DMS153 (cell line): ENCODE results near the gene SHF.

Source experiments
- DNase-seq: peaks from one replicate; lab custom pipeline; 2025; lab: John Stamatoyannopoulos, UW

SHF gene

GRCh38 chr15:45199136-45199810 is 11.5 kb upstream of the SHF start:
- DNase-seq = no peak

- peak; percentile 85 for DNase-seq
Observed at GRCh38 chr15:45198337-45199135, 10.8 kb upstream of the SHF start.

GRCh38 chr15:45197512-45197911 is 9.7 kb upstream of the SHF start:
- DNase-seq = no peak

- DNase-seq = no peak
Observed at GRCh38 chr15:45187578-45187893, 230 bp downstream of the SHF start.

DNA sequence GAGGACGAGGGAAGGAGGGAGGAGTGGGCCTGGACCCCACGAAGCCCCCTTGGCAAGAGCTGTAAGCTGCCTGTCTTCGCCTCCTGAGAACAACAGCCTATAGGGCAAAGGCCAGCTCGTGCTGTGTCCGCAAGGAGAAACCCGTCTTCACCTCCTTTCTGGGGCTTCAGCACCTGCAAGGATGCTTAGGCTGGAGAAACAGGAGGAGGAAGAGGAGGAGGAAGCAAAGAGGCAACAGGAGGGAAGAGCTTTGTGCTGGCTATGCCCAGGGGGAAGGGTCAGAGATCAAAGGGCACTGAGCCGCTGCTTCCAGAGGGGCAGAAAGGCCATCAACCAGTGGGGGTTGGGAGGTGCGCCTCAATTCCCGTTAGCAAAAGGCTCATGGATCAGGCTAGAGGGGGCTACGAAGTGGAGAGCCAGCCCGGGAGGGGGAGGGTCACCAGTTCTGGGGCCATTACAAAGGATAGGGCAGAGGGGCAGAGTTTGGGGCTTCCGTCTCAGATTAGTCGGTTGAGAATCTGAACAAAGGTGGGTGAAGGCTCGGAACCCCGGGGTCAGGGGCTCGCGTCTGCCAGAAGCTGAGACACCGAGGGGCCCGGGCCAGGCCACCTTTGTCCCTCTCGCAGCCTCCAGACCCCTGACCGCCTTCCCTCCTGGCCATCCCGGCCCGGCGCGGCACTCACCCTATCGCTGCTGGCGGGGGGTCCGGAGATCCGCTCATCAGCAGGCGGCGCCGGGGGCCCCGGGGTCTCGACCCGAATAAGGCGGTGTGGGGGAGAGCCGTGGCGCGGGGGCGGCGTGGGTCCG is 792 bp downstream of the SHF start:
- no peak for DNase-seq

DNA sequence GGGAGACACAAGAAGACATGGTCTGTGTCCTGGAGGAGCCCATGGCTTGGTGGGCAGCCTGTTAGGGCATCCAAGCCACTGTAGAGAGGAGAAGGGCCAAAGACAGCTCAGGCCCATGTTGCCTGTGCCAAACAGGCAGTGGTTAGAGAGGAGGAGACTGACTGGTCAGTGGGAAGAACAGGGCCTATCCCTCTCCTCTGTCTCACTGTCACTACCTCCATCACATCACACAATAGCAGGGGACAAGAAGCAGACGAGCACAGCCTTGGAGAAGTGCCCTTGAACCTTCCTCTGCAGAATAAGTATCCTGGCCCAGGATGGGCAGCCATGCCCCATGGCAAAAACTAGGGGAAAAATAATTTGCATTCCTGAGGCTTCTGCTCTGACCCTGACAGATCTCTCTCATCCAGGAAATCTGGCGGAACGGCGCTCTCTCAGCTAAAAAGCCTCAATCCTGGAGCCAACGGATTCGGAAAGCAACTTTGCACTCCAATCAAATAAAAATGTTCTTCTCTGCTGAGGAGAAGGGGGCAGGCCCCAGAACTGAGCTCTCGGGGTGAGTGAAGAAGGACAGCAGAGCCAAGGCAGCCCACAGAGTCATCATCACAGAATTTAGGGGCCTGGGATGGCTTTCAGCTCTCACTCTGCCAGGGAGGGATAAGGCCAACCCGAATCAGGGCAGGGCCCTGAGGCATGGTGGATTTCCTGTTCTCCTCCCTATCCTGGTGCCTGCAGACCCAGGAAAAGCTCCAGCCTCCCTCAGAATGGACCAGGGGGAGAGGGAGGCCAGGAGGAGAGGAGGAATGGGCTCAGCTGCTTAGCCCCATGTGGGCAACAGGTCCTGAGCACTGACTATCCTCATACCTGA is 1.6 kb downstream of the SHF start:
- no peak for DNase-seq

DNA sequence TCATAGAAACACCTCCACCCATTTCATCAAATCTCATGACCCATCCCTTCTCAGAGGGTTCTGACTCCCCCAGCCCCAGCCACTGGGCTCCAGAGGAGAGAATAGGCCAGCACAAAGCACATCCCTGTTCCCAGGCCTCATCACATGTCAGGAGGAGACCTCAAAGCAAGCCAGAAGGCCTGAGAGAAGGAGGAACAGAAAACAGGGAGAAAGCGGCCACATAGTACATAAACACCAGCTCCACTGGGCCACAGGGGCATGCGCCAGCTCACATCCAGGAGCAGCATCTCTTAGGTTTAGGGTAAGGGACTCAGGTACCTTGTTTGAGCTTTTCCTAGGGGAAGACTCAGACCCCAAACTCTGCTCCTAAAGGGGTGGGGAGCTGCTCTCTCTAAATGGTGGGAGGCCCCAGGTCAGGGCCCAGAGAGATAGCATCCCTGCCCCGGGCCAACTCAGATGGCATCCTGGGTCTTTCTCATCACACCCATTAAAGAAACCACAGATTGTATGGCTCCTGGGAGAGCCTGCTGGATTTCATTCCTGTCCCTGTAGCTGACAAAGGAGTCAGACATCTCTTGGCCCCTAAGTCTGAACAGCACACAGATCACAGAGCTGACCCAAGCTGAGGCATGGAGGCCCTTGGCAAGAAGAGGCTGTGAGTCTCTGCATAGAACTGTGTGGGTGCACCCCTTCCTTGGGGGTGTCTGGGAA is 2.5 kb downstream of the SHF start:
- no peak for DNase-seq

GRCh38 chr15:45184562-45185041 is 3.2 kb downstream of the SHF start:
- DNase-seq = no peak

GRCh38 chr15:45183511-45183910 is 4.3 kb downstream of the SHF start:
- no peak for DNase-seq

DNA sequence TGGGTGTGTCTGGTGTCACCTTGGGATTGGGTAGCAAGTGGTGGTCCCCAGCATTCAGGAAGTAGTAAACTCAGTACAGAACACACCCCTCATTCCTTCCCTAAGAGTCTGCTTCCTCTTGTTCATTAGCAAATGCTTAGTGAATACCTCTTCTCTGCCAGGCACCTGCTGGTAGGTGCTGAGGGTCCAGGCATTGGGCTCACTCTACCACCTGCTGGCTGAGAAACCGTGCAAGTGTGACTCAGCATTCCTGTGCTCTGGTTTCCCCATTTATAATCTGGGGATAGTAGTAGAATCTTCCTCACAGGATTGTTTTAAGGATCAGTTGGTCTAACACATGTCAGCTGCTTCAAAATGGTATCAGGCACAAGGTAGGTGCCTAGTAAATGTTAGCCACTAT is 4.8 kb downstream of the SHF start:
- DNase-seq = no peak

DNA sequence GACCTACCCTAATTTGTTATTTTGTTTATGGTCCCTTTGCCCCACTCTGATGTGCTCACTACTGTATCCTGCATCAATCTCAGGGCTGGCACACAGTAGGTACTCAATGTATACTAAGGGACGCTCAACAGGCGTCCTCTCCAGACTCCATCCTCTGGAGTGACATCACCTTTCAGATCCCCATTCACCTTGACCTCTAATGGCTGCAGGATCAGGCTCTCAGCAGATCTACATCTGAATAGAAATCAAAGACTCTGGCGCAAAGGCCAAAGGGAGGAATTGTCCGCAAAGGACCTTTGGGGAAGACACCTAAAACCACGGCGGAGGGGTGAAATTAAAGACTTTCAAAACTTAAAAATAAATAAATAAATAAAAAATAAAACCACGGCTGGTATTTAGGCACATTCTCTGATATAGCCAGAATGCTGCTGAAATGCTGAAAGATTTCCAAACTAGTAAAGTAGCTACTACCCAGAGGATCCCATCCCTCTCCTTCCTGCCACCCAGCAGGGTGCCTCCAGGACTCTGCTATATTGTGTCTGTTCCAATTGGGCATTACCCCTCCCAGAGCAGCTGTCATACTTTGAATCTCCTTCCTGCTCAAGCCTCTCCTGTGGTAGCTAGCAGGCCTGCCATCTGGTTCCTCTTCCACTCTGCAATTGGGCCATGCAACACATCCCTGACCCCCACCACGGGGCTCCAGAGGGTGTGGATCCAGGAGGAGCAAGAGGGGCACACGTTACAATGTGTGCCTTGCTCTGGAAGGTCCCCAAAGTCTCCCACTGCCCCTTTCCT is 6.1 kb downstream of the SHF start:
- no peak for DNase-seq

DNA sequence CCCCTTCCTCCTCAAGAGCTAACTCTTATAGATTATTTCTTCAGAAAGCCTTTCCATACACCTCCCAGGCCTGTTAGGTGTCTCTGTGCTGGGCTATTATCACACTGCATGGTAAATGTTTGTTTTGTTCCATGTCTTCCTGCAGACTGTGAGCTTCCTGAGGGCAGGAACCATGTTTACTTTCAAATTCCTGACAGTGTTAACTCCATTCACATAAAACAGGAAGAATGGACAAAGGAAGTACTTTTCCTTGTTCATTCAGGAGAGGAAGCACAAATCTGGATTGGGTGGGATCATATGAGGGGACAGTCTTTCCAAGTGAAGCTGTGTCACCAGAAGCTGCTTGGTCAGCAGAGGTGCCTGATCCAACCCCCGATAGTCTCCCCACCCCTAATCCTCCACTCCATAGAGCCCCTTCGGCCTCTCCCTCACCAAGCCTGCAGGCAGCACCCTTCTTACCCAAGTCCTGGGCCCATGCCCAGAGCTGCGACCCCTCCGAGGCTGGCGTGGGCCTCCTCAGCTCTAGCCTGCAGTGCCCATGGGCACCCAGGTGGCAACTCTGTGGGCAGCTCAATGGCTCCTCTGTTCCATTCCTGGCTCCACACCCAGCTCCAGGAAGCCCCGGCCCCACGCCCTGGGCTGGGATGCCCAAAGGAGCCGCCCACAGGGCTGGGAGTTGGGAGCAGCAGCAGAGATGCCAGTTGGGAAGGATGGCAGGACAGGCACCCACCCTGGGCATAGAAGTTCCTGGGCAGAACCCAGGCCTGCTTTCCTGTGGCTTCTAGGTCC is 6.9 kb downstream of the SHF start:
- DNase-seq = no peak

GRCh38 chr15:45180201-45180600 is 7.6 kb downstream of the SHF start:
- DNase-seq = no peak

GRCh38 chr15:45179221-45179985 is 8.4 kb downstream of the SHF start:
- DNase-seq = no peak

- no peak for DNase-seq
Observed at GRCh38 chr15:45177285-45177684, 10.5 kb downstream of the SHF start.

- no peak for DNase-seq
Observed at GRCh38 chr15:45174577-45174976, 13.2 kb downstream of the SHF start.

DNA sequence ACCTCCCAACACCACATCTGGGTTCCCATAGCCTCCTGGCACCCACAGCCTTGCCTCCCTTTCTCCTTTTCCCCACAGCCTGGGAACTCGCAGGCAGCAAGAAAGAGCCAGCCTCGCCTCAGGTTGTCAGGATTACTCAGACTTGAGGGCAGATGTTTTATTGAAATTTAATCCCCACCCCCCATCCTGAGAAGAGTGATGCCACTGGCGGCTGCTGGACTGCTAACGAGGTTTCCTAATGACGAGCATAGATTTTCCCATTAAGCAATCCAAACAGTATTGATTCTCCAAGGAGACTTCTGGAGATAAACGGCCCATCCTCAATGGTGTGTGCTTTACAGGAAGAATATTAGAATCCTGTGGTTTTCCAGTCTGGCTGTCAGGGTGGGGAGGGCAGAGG is 13.7 kb downstream of the SHF start:
- DNase-seq = no peak

DNA sequence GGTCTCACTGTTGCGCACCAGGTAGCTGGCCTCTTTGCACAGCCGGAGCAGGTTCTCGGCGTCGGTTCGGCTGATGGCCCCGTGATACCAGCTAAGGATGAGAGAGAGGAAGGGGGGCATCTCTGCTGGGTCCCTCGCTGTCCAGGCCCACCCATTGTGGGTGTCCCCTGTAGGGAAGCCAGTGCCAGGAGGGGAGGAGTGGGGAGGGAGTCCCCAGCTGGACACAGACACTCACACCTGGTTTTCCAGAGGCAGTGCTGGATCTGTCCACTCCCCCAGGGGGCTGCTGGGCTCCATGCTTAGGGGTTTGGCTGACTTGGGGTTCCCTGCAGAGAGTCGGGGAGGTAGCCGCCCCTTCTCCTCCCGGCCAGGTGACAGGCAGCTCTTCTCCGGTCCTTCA is 15.9 kb downstream of the SHF start:
- no peak for DNase-seq
